ENCODE measurements around the gene SYNE2. TPM values are rescaled to one million over a fixed set of nuclear protein-coding genes. Genes with fewer than 3 reads are reported as not detected.

Gene SYNE2
- total RNA-seq, 1 donor from 2014 or later = 5.7 TPM

DNA sequence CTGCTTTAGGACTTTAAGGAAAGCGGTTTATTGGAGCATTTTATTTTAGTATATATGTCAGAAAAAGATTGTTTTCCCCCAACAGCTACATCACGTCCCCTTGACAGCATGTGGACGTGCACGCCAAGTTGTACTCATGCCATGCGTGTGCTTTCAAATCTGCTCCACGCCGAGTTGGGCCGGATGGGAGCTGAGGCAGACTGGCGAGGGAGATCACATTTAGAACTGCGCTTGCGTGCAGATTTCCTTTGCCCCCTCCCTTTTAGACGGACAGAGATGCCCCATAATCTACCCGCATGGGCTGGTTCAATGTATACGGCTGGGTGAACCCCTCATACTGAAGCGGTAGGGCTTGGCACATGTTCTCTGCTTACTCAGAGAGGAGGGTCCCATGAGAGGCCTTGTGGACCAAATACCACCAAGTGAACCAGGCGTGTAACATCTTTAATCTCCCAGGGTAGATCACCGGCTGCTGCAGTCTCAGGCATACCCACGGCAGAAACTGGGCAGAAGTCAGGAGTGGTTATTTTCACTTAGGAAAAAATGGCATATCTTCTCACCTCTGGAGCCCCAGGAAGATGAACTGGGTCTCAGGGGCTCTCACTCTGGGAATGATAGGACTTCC is 349.2 kb downstream of the SYNE2 start:
- TF ChIP-seq EZH2 (IDR thresholded peaks at IDR 0.05; ENCODE audit: insufficient read depth, low read length) = no peak
- TF ChIP-seq, protein P1, sequence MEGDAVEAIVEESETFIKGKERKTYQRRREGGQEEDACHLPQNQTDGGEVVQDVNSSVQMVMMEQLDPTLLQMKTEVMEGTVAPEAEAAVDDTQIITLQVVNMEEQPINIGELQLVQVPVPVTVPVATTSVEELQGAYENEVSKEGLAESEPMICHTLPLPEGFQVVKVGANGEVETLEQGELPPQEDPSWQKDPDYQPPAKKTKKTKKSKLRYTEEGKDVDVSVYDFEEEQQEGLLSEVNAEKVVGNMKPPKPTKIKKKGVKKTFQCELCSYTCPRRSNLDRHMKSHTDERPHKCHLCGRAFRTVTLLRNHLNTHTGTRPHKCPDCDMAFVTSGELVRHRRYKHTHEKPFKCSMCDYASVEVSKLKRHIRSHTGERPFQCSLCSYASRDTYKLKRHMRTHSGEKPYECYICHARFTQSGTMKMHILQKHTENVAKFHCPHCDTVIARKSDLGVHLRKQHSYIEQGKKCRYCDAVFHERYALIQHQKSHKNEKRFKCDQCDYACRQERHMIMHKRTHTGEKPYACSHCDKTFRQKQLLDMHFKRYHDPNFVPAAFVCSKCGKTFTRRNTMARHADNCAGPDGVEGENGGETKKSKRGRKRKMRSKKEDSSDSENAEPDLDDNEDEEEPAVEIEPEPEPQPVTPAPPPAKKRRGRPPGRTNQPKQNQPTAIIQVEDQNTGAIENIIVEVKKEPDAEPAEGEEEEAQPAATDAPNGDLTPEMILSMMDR (IDR thresholded peaks at IDR 0.05; ENCODE audit: insufficient read depth, low read depth, low read length) = no peak
- no peak for FAIRE-seq

DNA sequence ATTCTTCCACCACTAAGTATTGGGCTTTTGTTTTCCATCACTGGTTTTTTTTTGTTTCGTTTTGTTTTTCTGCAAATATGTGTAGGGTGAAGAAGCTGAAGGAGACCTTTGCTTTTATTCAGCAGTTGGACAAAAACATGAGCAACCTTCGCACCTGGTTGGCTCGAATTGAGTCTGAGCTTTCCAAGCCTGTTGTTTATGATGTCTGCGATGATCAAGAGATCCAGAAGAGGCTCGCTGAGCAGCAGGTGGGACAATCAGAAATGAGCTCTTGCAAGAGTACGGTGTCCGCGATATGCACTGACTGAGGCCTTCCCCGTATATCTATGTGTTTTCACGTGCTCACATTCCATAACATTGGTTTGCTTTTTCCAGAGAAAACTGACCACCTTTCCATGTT is 349.9 kb downstream of the SYNE2 start:
- H3K4me2 ChIP-seq (ENCODE audit: low read length) = no peak overlapping the region
- Mint-ChIP-seq H3K27me3 (ENCODE audit: low read depth, unreplicated experiment) (peaks cover 5% of the 10 kb centered on the region), H3K4me3 (ENCODE audit: unreplicated experiment) (no peak overlapping the region), H3K9me3 (ENCODE audit: unreplicated experiment) (no peaks in the 10 kb centered on the region), H3K36me3 (ENCODE audit: low read depth, unreplicated experiment) (no peaks in the 10 kb centered on the region), H3K27ac (ENCODE audit: unreplicated experiment) (no peak overlapping the region), H3K4me1 (ENCODE audit: low read depth, unreplicated experiment) (peaks cover 9% of the 10 kb centered on the region)
- TF ChIP-seq, protein P1 (IDR thresholded peaks at IDR 0.05; ENCODE audit: insufficient read depth, low read depth, low read length) = no peak
- TF ChIP-seq EZH2 (IDR thresholded peaks at IDR 0.05; ENCODE audit: insufficient read depth, low read length) = no peak
- DNase-seq (ENCODE audit: low read depth) (no peak), FAIRE-seq (no peak)
- no peaks in the 10 kb centered on the region for H3K9me3 ChIP-seq (ENCODE audit: insufficient read depth, low read depth, low read length)
- H3K36me3 ChIP-seq (ENCODE audit: insufficient read depth, low read length) = no peaks in the 10 kb centered on the region
- no peaks in the 10 kb centered on the region for H3K27me3 ChIP-seq (ENCODE audit: insufficient read depth, low read length)
- H3K79me2 ChIP-seq (ENCODE audit: insufficient read depth, low read length) = no peaks in the 10 kb centered on the region
- no peak overlapping the region for H2AFZ ChIP-seq (ENCODE audit: low read depth, low read length)
- H3K9ac ChIP-seq (ENCODE audit: low read length) = no peak overlapping the region
- H3K4me1 ChIP-seq (ENCODE audit: insufficient read depth, low read length) = no peaks in the 10 kb centered on the region
- no peak overlapping the region for H3K4me3 ChIP-seq (ENCODE audit: insufficient read depth, low read depth, low read length)
- H3K27ac ChIP-seq (ENCODE audit: low read depth, low read length) = no peak overlapping the region
- no peaks in the 10 kb centered on the region for H4K20me1 ChIP-seq (ENCODE audit: insufficient read depth, low read length)

More for the DNA sequence above, 349.2 kb downstream of the SYNE2 start:
- Histone ChIP-seq H4K20me1 (ENCODE audit: insufficient read depth, low read length) (no peaks in the 10 kb centered on the region), H3K36me3 (ENCODE audit: insufficient read depth, low read length) (no peaks in the 10 kb centered on the region), H3K9me3 (ENCODE audit: insufficient read depth, low read depth, low read length) (no peaks in the 10 kb centered on the region), H3K9ac (ENCODE audit: low read length) (no peak overlapping the region), H3K4me3 (ENCODE audit: insufficient read depth, low read depth, low read length) (no peak overlapping the region), H3K27me3 (ENCODE audit: insufficient read depth, low read length) (no peaks in the 10 kb centered on the region), H3K79me2 (ENCODE audit: insufficient read depth, low read length) (no peaks in the 10 kb centered on the region), H2AFZ (ENCODE audit: low read depth, low read length) (no peak overlapping the region), H3K27ac (ENCODE audit: low read depth, low read length) (no peak overlapping the region), H3K4me1 (ENCODE audit: insufficient read depth, low read length) (no peaks in the 10 kb centered on the region), H3K4me2 (ENCODE audit: low read length) (no peak overlapping the region)
- Mint-ChIP-seq H3K9me3 (ENCODE audit: unreplicated experiment) (no peaks in the 10 kb centered on the region), H3K4me3 (ENCODE audit: unreplicated experiment) (no peak overlapping the region), H3K27ac (ENCODE audit: unreplicated experiment) (no peak overlapping the region), H3K27me3 (ENCODE audit: low read depth, unreplicated experiment) (peaks cover 5% of the 10 kb centered on the region), H3K4me1 (ENCODE audit: low read depth, unreplicated experiment) (peaks cover 16% of the 10 kb centered on the region), H3K36me3 (ENCODE audit: low read depth, unreplicated experiment) (no peaks in the 10 kb centered on the region)
- no peak for DNase-seq (ENCODE audit: low read depth)

DNA sequence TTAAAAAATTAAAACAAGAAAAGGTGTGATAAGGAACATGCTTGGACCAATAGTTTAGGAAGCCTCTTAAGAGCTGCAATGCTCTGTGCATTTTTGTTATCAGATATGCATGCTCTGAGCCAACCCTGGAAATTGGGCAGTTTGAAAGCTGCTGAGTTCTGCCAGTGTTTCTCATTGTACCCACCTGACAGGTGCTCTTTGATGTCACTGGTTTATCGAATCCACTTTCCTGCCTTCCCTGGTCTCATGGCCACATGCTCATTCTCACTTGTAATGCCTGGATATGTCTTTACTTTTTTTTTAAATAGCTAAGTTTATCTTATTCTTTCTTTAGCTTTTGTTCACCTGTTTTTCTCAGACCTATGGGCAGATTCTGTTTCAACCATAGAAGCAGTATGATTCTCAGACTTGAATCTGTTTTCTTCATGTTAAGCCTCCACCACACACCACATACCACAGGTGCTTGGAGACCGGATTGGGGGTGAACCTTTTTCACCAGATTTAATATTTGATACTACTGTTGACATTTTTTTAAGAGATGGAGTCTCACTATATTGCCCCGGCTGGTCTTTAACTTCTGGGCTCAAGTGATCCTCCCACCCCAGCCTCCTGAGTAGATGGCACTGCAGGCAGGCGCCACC is 350.7 kb downstream of the SYNE2 start:
- Histone ChIP-seq H3K79me2 (ENCODE audit: insufficient read depth, low read length) (no peaks in the 10 kb centered on the region), H3K9ac (ENCODE audit: low read length) (no peak overlapping the region), H3K4me3 (ENCODE audit: insufficient read depth, low read depth, low read length) (no peak overlapping the region), H3K27me3 (ENCODE audit: insufficient read depth, low read length) (no peaks in the 10 kb centered on the region), H4K20me1 (ENCODE audit: insufficient read depth, low read length) (no peaks in the 10 kb centered on the region), H3K36me3 (ENCODE audit: insufficient read depth, low read length) (no peaks in the 10 kb centered on the region), H3K27ac (ENCODE audit: low read depth, low read length) (no peak overlapping the region), H3K9me3 (ENCODE audit: insufficient read depth, low read depth, low read length) (no peaks in the 10 kb centered on the region), H3K4me2 (ENCODE audit: low read length) (no peak overlapping the region), H3K4me1 (ENCODE audit: insufficient read depth, low read length) (no peaks in the 10 kb centered on the region), H2AFZ (ENCODE audit: low read depth, low read length) (no peak overlapping the region)
- DNase-seq (ENCODE audit: low read depth) (no peak), FAIRE-seq (no peak)
- Mint-ChIP-seq H3K27me3 (ENCODE audit: low read depth, unreplicated experiment) (peaks cover 5% of the 10 kb centered on the region), H3K9me3 (ENCODE audit: unreplicated experiment) (no peaks in the 10 kb centered on the region), H3K4me1 (ENCODE audit: low read depth, unreplicated experiment) (peaks cover 8% of the 10 kb centered on the region), H3K4me3 (ENCODE audit: unreplicated experiment) (no peak overlapping the region), H3K36me3 (ENCODE audit: low read depth, unreplicated experiment) (peaks cover 3% of the 10 kb centered on the region), H3K27ac (ENCODE audit: unreplicated experiment) (no peak overlapping the region)
- TF ChIP-seq, protein P1 (IDR thresholded peaks at IDR 0.05; ENCODE audit: insufficient read depth, low read depth, low read length) = no peak
- no peak for TF ChIP-seq EZH2 (IDR thresholded peaks at IDR 0.05; ENCODE audit: insufficient read depth, low read length)

Data from astrocyte (in vitro differentiated cells and primary cell).